GM10248 (cell line): ENCODE results near the gene SPECC1L.
A peak's percentile ranks its signal among the peaks of the same experiment; 100 is the strongest.

ENCODE experiments used
- CTCF ChIA-PET: fragments of 300-600 bp; sonication (Branson Sonifier 250); formaldehyde crosslinking; extraction: SDS; loops from one replicate; lab custom pipeline; 2021; ENCODE audit warnings: antibody characterized with exemption; lab: Yijun Ruan, JAX
- POLR2A ChIA-PET: fragments of 350-650 bp; sonication (Branson Sonifier 250); formaldehyde crosslinking; extraction: SDS; loops from one replicate; lab custom pipeline; 2020; ENCODE audit warnings: antibody characterized with exemption; lab: Yijun Ruan, JAX
- DNase-seq: peaks from one replicate; pipeline ENCODE4 v3.0.0; 2012; ENCODE audit errors: extremely low spot score
- CTCF ChIP-seq: IDR thresholded peaks from 2 replicates; pipeline ENCODE4 v1.5.1; 2012; ENCODE audit warnings: mild to moderate bottlenecking, low read depth; ENCODE audit errors: extremely low read depth, missing control alignments, control extremely low read depth

Gene SPECC1L

GRCh38 chr22:24392218-24392931, 121.7 kb downstream of the SPECC1L start:
- DNase-seq = no peak
- no peak for TF ChIP-seq CTCF
- ChIA-PET CTCF (interaction anchor here (1.9 kb wide), 1 partner anchor 11 kb away, joined by 5 read pairs; no protein-coding TSS in a partner anchor), POLR2A (interaction anchor here (0.6 kb wide), 1 partner anchor 163 kb away, joined by 3 read pairs; no protein-coding TSS in a partner anchor)

GRCh38 chr22:24393012-24393559, 122.5 kb downstream of the SPECC1L start:
- DNase-seq = no peak
- POLR2A ChIA-PET = no interaction called here
- no peak for TF ChIP-seq CTCF
- CTCF ChIA-PET = interaction anchor here (1.2 to 2.2 kb wide), 5 partner anchors 10 to 110 kb away, joined by 3 to 6 read pairs (median 5); no protein-coding TSS in a partner anchor

DNA sequence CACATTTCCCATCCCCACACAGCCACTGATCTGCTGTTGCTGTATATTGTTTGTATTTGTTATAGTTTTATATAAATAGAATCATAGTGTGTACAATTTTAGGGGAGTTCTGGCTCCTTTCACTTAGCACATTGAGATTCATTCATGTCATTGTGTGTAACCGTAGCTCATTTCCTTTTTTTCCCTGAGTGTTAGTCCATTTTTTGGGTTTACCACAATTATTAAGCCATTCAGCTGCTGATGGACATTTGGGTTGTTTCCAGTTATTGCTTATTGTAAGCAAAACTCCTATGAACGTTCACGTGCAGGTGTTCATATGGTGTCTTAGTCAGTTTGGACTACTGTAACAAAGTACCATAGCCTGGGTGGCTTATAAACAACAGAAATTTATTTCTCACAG, 123.2 kb downstream of the SPECC1L start:
- POLR2A ChIA-PET = no interaction called here
- DNase-seq = no peak
- no peak for TF ChIP-seq CTCF
- CTCF ChIA-PET = interaction anchor here (1.2 to 2.2 kb wide), 5 partner anchors 9 to 109 kb away, joined by 3 to 6 read pairs (median 5); no protein-coding TSS in a partner anchor

DNA sequence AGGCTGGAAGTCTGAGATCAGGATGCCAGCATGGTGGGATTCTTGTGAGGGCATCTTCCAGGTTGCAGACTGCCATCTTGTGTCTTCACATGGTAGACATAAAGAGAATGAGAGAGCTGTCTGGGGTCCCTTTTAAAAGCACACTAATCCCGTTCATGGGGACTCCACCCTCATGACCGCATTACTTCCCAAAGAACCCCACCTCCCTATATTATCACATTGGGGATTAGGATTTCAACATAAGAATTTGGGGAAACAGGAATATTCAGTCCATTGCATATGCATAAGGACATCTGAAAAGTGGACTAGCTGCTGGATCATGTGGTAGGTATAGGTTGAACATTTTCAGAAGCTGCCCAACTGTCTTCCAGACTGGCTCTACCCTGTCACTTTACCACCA, 123.6 kb downstream of the SPECC1L start:
- ChIA-PET CTCF (interaction anchor here (1.4 to 2.2 kb wide), 4 partner anchors 8 to 143 kb away, joined by 3 to 6 read pairs (median 5); no protein-coding TSS in a partner anchor), POLR2A (no interaction called here)
- no peak for TF ChIP-seq CTCF
- DNase-seq = no peak

DNA sequence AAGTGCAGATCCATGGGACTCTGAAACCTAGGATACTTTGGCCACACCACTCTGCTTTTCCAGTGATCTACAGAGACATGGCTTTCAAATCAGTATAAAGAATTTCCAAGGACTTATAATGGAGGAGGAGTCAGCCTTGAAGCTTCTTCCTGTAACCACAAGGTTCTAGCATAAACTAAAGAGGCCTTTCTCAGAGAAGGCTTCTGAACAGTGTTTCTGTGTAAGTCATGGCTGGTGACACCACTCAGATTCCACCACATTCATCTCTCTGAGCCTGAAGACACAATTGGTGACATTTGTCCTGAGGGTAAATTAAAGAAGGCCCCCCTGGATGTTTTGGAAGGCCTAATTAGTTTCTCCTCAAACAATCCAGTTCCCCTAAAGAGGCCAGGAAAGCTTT, 127.8 kb downstream of the SPECC1L start:
- ChIA-PET POLR2A (no interaction called here), CTCF (interaction anchor here (0.8 to 1.9 kb wide), 5 partner anchors 11 to 128 kb away, joined by 3 to 10 read pairs (median 4); no protein-coding TSS in a partner anchor)
- TF ChIP-seq CTCF = no peak
- DNase-seq = no peak

DNA sequence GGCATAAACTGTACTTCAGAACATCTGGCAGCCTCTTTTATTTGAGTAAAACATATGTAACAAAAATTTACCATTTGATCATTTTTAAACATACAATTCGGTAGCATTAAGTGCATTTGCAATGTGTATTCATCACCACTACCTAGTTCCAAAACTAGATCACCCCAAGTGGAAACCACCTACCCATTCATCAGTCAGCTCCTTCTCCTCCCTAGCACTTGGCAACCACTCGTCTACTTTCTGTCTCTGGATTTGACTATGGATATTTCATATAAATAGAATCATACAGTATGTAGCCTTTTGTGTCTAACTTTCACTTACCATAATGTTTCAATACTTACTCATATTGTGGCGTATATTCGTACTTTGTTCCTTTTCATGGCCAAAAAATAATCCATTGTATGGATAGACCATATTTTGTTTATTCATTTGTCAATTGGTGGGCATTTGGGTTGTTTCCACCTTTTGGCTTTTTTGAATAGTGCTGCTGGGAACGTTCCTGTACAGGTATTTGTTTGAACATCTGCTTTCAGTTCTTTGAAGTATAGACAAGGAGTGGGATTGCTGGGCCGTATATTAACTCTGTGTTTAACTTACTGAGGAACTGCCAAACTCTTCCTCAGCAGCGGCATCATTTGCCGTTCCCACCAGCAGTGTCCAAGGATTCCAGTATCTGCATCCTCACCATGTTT, 129.5 kb downstream of the SPECC1L start:
- TF ChIP-seq CTCF = no peak
- POLR2A ChIA-PET = no interaction called here
- CTCF ChIA-PET = interaction anchor here (0.6 to 1.9 kb wide), 4 partner anchors 9 to 130 kb away, joined by 3 to 10 read pairs (median 5); no protein-coding TSS in a partner anchor
- DNase-seq = peak; percentile 17
